AG20443 (cell line): ENCODE results near the gene IGF1R.
A peak's percentile ranks its signal among the peaks of the same experiment; 100 is the strongest.

Experiments
- DNase-seq: peaks from one replicate; pipeline ENCODE4 v3.0.0; 2012; ENCODE audit warnings: low spot score, mixed read lengths

The IGF1R gene

DNA sequence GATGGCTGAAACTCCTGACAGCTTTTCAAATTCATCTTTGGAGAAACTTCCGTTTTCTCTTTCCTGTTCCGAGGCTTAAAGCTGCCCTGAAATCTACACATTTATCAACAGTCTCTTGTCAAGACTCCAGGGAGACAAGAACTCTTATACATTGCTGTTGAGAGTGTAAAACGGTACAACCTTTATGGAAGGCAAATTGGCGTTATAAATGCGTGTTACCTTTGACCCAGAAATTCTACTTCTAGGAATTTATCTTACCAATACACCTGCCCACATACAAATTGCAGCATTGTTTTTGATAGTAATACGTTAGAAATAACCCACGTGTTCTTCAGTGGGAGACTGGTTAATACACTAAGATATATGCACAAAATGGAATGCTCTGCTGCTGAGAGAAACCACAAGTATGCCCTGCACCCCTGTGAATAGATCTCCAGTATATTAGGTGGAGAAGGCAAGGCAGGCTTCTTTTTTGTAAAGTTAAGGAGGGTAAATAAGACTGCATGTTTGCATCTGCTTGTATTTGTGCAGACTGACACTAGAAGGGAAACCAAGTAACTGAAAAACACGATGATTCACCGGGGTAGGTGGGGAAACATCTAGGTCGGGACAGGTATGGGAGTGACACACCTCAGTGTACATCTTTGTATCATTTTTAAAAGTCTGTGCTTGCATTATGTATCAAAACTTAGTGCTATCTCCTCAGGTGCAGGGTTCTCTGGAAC, 97.5 kb downstream of the IGF1R start:
- no peak for DNase-seq

DNA sequence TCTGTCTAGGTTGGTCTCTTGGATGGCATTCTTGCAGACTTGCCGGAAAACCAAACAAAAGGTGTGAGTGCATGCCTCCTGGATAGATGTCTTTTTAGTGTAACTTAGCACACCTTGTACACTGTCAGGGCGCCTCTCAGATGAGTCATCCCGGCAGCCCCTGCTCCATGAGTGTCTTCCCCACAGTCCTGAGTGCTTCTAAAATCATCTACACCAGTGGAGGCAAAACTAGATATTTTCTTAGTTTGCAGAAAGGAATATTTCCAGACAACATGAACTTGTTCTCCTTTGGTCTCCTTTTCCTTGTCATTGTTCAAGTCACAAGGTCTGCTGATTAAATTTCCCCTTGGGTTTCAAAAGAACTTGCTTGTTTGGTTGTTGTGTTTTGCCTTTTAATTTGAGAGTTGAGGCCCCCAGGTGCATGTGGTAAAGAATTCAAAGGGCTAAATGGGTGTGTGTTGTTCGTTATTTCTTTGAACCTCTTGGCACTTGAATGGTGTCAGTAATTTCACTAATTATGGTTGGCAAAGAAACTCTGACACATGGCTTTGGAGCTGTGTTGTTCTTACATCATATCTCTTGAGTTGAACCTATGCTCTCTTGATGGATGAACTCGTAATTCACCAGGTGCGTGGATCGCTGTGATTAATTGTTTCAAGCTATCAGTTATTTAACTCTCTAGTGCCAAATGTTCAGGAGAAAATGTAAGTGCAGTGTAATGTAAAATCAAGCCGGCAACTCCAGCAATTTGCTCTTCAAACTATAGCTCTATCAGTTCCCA, 98.2 kb downstream of the IGF1R start:
- no peak for DNase-seq

DNA sequence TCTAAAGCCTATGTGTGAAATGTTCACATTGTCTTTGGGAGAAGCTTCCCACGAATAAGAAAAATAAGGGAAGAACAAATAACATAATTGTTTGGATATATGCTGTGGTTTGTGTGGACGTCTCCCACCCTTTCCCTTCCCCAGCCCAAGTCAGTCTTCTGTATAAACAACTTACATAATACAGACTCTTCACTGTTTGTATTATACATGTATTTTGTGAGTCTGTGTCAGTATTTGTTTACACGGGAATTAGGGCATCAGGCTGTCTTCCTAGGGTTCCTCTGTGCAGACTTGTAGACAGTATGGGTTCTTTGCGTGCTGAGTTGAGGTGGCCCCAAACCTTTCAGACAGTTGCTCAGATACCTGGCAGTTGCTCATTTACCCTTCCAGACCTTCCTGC, 103.4 kb downstream of the IGF1R start:
- DNase-seq: no peak

DNA sequence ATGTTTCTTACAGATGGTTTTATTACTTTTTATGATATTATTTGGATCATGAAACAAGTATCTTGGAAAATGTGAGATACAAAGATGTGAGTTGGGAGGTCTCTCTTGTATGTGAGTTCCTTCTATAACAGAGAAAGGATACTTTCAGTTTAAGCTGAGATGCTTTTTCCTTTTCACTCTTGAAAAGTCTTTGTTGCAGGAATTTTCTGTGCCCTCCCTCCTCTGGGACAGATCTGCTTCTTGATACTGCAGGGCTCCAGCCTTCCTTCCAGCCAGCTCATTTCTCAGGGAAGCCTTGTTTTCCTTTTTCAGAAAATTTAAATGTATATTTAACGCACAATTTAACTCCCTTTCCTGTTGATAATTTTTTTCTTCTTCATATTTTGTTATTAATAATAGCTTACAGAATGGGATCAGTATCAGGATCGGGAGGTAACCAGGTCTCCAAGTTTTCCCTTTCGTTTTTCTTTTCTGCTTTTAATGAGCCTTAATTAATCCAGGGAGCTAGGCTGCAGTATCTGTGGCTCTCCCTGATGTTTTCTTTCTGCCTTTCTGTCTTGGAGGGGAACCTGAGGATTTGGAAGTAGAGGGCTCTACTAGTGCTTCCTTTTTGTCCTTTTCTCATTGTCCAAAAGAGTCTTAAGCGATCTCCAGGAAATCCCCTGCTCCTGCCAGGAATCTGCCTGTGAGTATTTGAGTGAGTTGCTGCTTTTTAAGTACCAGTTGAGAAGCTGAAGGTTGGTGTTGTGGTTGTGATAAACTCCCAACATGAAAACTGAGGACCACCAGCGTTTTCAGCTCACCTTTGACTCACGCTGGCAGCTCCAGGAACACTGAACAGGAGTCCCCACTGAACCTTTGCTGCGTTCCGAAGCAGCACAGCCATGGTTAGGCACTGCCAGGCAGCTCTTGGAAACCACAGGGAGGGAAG, 105.7 kb downstream of the IGF1R start:
- DNase-seq: peak; percentile 29

DNA sequence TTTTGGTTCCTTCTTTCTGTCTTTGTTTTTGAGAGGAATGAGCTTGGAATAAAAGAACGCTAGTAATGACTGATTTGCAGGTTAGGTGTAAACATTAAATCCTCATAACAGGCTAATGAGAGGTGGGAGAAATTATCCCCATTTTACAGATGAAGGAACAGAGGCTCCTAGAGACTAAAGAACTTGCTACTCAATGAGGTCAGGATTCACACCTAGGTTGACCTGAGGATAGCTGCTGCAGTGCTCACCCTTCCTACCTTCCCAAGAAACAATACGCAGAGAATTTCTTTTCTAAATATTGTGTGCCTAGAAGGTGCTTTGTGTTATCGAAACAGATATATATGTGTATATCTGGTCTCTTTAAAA, 106.3 kb downstream of the IGF1R start:
- no peak for DNase-seq

DNA sequence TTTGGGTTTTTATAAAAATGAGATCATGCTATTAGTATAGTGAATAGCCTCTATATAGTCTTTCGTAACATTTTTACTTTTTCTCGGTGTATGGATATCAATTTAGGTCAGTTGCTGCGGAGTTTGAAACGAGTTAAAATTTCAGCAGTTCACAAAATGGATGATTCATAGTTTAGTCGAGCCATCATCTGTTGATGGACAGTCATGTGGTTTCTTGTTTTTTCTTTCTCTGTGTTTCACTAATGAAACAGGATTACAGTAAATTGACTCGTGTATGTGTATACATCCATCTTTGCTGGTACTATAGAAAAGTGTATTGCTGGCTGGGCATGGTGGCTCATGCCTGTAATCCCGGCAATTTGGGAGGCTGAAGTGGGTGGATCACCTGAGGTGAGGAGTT, 106.8 kb downstream of the IGF1R start:
- no peak for DNase-seq

DNA sequence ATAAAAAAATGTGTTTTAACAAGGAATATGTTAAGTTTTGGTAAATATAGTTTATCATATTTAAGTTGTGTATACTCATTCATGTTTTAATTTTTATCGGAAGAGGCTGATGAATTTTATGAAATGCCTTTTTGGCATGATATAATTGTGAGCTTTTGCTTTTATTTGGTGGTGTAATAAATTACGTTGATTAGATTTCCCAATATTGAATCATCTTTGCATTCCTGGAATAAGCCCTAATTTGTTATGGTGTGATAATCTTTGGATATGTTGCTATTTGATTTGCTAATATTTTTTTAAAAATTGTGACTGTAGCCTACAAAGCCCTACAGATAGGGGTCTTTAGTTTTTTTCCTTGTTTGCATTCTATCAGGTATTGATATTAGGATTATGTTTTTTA, 107.4 kb downstream of the IGF1R start:
- no peak for DNase-seq

DNA sequence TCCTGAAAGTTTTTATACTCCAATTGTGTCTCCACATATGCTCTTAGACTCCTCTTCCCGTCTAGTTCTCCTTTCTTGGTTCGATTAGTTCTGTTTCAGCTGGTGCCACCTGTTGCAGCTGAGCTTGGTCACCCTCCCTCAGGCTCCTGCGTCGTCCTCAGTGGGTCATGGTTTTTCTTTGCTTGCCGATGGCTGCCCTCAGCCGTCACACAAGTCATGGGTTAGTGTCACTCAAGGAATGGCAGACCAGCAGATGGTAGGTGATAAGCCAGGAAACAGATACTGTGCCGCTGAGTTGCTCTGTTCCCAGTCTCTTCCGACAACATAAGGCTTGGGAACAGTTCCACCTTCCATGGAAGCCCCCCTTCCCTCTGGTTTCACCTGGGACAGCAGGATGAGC, 109.9 kb downstream of the IGF1R start:
- DNase-seq: no peak

DNA sequence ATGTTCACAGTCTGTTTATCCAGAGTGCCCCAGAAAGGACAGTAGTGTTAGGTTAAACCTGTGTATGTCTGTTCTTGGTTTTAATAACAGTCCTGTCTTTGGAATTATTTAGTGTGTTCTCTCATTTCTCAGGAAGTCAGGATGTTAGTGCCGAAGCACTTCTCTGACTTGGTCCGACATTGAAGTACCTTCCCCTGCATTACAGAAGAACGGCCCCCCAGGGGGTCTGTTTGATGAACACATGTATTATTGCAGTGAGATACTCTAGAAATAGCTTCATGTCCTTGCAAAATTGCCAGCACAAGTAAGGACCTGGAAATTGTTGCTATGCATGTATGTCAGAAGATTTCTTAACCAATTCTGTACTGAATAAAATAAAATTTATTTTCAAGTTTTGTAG, 110.9 kb downstream of the IGF1R start:
- DNase-seq: no peak

DNA sequence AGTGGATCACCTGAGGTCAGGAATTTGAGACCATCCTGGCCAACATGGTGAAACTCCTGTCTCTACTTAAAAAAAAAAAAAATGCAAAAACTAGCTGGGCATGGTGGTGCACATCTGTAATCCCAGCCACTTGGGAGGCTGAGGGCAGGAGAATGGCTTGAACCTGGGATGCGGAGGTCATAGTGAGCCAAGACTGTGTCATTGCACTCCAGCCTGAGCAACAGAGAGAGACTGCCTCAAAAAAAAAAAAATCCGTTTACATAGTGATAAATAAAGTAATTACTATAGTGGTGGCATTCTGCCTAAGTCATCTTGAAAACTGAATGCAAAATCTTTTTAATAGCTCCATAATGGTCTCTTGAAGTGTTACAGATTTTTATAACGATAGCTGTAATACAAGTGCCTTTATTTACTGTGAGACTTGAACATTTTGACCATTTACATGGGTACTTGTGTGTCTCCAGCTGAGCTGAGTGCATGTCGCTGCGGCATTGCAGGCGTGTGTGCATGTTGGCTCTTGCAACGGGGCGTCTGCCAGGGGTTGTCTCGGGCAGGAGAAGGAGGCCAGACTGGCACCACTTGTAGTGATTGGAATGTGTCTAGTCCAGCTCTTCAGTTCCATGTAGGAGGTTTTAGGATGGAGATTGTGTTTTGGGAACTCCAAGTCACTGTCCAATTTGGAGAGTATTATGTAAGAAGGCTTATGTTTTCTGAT, 111.9 kb downstream of the IGF1R start:
- peak; percentile 40 for DNase-seq

DNA sequence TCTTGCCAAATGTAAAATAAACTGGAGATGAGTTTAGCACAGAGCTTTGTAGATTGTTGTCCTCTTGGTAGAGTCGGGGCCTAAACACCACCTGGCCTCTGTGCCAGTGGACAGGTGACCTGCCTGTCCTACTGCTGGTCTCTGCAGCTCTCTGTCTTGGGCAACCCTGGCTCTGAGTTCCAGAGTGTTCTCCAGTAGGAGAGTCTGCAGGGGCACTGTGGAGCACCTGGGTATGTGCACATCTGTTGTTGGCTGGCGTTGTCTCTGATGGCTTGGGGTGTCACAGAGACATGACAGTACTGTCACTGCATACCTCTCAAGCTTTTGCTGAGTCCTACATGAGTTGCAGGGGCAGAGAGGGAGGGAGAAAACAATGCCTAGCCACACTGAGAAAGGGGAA, 112.6 kb downstream of the IGF1R start:
- no peak for DNase-seq

DNA sequence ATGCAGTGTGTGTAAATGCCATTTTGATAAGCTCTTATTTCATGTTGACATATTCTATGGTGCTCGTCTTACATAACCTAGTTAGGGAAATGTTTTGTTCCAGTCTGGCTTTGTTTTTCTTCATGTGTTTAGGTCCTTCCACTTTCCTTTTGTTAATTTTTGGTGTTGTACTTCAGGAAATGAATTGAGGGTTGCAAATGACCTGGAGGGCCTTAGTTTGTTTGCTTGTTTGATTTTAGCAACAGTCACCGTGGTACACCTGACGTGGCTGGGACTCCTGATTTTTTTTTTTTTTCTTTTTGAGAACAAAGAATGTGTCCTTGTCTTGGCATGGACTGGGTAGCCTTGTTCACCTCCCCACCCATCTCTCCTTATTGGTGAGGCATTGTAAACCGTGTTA, 114.8 kb downstream of the IGF1R start:
- no peak for DNase-seq

DNA sequence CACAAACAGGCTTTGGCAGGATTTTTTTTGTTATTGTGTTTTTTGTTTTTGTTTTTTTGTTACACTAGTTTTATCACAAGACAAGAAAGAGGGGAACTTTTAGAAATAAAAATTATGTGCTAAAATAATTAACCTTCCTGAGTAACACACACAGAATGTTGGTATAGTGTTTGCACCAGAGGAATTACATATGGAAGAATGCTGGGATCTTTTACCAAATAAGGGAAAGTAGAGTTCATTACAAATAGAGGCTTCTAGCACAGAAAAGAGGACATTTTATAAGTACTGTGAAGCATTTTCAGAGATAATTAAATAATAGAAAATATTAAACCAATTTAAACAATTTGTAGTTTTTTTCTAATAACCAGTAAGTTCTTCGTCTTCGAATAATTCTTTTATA, 116.0 kb downstream of the IGF1R start:
- DNase-seq: no peak

DNA sequence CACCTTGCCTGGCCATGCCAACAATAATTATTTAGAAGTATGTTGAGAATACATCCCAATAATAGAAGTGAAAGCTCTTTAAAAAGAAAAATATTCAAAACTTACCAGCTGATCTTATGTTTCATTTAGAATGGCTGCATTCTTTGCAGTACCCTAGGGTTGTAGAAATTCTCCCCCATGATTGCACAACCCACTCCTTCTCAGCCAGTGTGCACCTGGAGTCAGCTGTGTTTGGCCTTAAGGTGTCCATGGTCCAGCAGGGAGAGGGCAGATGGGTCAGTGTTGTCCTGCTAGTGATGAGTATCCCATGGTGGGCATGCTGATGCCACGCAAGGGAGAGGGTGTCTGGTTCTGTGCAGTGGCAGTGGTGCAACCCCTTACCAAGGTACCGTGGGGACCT, 117.3 kb downstream of the IGF1R start:
- DNase-seq: no peak

DNA sequence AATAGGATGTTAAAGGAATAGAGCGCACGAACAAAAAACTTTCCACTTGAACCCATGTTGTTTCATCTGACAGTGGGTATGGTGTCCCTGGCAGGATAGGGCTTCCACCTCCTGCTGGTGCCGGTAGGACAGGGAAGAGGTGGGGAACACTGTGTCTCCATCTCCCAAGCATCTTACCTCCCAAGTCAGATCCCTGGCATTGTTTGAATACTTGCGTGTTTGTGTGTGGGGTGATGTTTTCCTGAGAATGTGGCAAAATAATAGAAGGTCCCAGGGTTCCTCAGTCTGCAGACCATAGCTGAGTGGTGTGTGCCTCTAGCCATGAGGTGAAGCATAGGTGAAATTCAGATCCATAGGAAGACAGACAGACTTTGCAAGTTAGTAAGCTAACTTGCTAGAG, 119.4 kb downstream of the IGF1R start:
- no peak for DNase-seq

DNA sequence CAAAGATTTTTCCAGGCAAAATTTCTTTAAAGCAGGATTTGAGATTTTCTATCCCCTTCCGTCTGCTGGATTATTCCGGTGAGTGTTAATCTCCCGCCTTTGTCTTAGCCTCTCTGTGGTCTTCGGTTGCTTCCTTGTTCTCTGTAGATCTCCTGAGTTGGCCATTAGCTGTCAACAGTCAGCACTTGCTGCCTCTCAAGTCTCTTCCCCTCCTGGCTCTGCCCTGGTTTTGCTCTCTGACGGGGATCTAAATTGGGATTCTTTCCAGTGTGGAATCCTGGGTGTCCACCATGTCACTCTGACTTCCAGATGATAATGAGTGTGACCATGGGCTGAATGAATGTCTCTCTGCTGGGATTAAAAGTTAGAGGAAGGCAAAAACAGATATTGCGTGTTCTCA, 121.5 kb downstream of the IGF1R start:
- DNase-seq: no peak

DNA sequence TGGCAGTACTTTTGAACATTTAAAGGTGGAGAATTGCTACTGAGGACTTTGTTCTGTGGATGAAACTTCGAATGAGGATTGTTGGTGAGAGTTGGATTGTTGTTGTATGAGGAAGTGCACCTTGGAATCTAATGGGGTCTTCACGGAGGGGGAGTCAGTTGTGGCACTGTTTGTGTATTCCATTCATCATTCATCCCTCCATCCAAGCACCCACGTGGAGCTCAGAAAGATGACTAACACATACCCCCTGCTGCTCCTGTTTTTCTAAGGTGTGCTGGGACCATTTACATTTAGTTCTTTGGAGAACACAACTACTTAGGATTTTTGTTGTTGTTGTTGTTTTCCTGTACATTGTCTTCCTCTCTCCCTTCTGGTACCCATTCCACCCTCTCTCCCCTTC, 122.6 kb downstream of the IGF1R start:
- DNase-seq: no peak

DNA sequence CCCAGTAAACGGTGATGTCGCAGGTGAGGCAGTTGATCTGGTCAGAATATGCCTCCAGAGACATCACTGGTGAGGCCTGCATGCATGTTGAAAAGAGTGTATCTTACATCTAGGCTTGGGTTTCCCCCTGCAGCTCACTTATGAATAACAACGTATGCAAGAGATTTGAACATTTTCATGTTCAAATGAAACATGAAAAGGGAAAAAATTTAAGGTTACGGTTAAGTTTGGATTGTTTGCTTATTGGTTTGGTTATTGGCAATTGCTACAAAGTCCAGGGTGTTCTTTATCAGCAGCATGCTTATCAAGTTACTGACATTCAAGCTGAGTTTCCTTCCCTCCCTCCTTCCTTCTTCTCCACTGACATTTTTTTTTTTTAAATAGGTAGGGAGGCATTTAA, 123.2 kb downstream of the IGF1R start:
- DNase-seq: no peak

DNA sequence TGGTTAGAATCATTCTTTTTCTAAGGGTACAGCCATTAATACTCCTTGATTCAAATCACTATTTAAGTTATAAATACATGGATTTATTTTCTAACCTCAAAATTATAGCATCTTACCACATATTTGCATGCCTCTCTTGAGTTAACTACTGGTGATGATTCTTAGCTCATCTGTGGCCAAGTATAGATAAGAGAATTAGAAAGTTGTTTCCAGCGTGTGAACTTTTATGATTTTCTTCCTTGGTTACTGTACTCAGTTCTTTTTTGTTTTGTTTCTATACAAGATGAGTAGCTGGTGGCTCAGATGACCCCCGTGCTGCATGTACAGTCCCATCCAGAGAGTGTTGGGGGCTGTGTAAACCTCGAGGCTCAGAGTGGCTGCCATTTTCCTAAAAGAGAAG, 124.6 kb downstream of the IGF1R start:
- no peak for DNase-seq

DNA sequence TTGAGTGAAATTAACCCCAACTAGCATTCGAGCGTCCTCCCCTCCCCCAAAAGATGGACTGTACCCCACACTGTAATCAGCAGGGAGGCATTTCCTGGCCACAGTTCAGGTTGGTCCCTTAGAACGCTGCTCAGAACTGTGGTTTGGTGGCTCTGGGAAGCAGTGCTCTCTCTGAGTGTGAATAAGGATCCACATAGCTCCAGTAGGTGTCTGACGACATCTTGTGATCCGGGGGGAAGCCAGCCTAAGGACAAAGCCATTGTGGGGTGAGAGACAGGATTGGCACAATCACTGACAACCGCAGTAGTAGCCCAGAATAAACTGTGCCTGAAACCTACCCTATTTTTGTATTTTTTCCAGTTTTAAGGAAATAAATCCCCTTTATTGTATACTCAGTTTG, 125.3 kb downstream of the IGF1R start:
- no peak for DNase-seq

DNA sequence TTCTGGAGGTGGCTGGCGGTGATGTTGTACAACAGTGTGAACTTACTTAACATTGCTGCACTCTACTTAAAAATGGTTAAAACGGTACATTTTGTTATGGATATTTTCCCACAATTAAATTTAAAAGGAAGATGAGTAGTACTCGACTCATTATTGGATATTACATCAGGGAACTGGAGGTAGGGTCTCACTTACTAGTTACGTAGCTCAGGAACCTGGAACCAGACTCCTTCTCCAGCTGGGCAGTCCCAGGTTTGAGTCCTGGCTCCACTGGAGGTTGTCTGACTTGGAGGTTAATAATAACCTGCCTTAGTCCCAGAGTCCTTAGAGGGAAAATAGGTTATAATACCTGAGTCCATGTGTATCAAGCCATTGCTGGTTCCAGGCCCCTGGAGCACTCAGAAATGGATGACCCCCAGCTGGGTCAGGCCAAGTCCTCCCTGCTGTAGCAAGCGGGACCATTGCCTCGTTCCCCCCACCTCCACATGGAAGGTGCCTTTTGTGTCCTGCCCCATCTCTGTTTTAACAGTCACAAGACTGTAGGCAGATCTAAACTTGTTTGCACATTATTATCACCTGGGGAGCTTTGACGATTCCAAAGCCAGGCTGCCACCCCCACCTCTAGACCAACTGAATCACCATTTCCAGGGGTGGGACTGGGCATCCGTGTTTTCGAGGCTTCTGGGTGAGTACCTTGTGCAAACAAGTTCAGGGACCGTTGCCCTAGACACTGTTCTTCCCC, 126.6 kb downstream of the IGF1R start:
- DNase-seq: no peak
